BJ (cell line): ENCODE data around the gene CCDC167. TPM values are rescaled to one million over a fixed set of nuclear protein-coding genes. Genes with fewer than 3 reads are reported as not detected.
"Not testable (repeated sequence)": the region's sequence is repeated elsewhere in the genome, so short reads cannot be mapped to it uniquely, and the experiment has no call there.

ENCODE experiments used
- CTCF ChIA-PET: fragments of 350-600 bp; formaldehyde crosslinking; extraction: SDS; loops from one replicate; lab custom pipeline; 2021; ENCODE audit warnings: antibody characterized with exemption, inconsistent platforms; lab: Yijun Ruan, JAX
- POLR2A ChIA-PET: fragments of 300-600 bp; sonication (Branson Sonifier 250); formaldehyde crosslinking; extraction: SDS; loops from one replicate; lab custom pipeline; 2021; ENCODE audit warnings: antibody characterized with exemption; lab: Charles Lee
- DNase-seq: peaks from one replicate; pipeline ENCODE4 v3.0.0-alpha.2; 2011; ENCODE audit warnings: low read depth
- H3K27me3 ChIP-seq: 2 replicates; pipeline ENCODE4 v1.6.0; 2011; ENCODE audit warnings: low read length; ENCODE audit not compliant: control insufficient read depth, insufficient read depth
- H3K36me3 ChIP-seq: 2 replicates; pipeline ENCODE4 v1.5.1; 2011; ENCODE audit warnings: low read length; ENCODE audit not compliant: control insufficient read depth, insufficient read depth
- H3K4me3 ChIP-seq: 2 replicates; pipeline ENCODE4 v1.5.1; 2011; ENCODE audit warnings: low read depth, mild to moderate bottlenecking, control low read depth, low read length
- polyA plus RNA-seq: library from polyadenylated mRNA; depleted of rRNA; stranded (reverse); fragments of >200 nt; gene quantifications from 2 replicates; pipeline ENCODE4 v1.2.3, GENCODE V29; 2011
- TF ChIP-seq, protein P1 (sequence below): IDR thresholded peaks from 2 replicates; pipeline ENCODE4 v1.5.1; 2011; ENCODE audit warnings: low read depth, mild to moderate bottlenecking, control low read depth, inconsistent platforms, low read length, moderate library complexity; ENCODE audit not compliant: insufficient read depth

Gene CCDC167
- polyA plus RNA-seq, 1 experiment = 31.8 TPM

DNA sequence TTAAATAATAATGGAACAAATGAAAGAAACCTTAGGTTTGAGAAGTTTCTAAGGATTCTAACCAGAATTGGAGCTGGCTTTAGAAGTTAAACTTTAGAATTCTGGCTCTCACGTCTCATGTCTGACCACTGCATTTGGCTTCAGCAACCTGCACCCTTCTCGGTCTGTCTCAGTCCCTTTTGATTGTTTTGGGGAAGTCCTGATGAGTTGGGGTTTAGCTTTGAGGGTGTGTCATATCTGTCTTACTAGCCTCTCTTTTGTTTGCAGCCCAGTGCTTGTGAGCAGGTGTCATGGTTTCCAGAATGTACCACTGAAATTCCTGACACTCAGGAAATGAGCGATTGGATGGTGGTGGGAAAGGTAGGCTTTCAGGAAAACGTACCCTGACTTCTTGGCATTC lies 49.7 kb downstream of the CCDC167 start:
- Histone ChIP-seq H3K4me3 (no peak overlapping the region), H3K27me3 (no peaks in the 10 kb centered on the region), H3K36me3 (peaks cover 16% of the 10 kb centered on the region)
- ChIA-PET POLR2A (no interaction called here), CTCF (interaction anchor here (0.7 to 1.6 kb wide), 2 partner anchors 10 to 14 kb away, joined by 3 to 5 read pairs; no protein-coding TSS in a partner anchor)
- TF ChIP-seq, protein P1, sequence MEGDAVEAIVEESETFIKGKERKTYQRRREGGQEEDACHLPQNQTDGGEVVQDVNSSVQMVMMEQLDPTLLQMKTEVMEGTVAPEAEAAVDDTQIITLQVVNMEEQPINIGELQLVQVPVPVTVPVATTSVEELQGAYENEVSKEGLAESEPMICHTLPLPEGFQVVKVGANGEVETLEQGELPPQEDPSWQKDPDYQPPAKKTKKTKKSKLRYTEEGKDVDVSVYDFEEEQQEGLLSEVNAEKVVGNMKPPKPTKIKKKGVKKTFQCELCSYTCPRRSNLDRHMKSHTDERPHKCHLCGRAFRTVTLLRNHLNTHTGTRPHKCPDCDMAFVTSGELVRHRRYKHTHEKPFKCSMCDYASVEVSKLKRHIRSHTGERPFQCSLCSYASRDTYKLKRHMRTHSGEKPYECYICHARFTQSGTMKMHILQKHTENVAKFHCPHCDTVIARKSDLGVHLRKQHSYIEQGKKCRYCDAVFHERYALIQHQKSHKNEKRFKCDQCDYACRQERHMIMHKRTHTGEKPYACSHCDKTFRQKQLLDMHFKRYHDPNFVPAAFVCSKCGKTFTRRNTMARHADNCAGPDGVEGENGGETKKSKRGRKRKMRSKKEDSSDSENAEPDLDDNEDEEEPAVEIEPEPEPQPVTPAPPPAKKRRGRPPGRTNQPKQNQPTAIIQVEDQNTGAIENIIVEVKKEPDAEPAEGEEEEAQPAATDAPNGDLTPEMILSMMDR = no peak
- DNase-seq = no peak

GRCh38 chr6:37443216-37443542 lies 56.5 kb downstream of the CCDC167 start:
- not testable (repeated sequence) for H3K4me3 ChIP-seq

GRCh38 chr6:37442416-37443215 lies 57.1 kb downstream of the CCDC167 start:
- TF ChIP-seq, protein P1 = no peak
- H3K27me3 ChIP-seq = no peaks in the 10 kb centered on the region
- H3K36me3 ChIP-seq = peaks cover 10% of the 10 kb centered on the region
- POLR2A ChIA-PET = no interaction called here
- DNase-seq = no peak
- no peak overlapping the region for H3K4me3 ChIP-seq
- CTCF ChIA-PET = interaction anchor here (0.6 to 1.5 kb wide), 3 partner anchors 9 to 94 kb away, joined by 3 to 4 read pairs (median 3); partner anchors contain the start of gene CMTR1

More at GRCh38 chr6:37443216-37443542, 56.5 kb downstream of the CCDC167 start:
- DNase-seq, H3K36me3 ChIP-seq, POLR2A ChIA-PET, H3K27me3 ChIP-seq: not testable (repeated sequence)
- CTCF ChIA-PET = interaction anchor here (0.9 kb wide), 1 partner anchor 9 kb away, joined by 3 read pairs; no protein-coding TSS in a partner anchor

- ChIA-PET POLR2A (no interaction called here), CTCF (interaction anchor here (0.8 to 1.5 kb wide), 3 partner anchors 8 to 95 kb away, joined by 3 to 4 read pairs (median 3); partner anchors contain the start of gene CMTR1)
- TF ChIP-seq, protein P1 = no peak
- no peak overlapping the region for H3K4me3 ChIP-seq
- no peak for DNase-seq
- no peaks in the 10 kb centered on the region for H3K27me3 ChIP-seq
- peaks cover 7% of the 10 kb centered on the region for H3K36me3 ChIP-seq
Measured at GRCh38 chr6:37441651-37442050, 58.0 kb downstream of the CCDC167 start.

DNA sequence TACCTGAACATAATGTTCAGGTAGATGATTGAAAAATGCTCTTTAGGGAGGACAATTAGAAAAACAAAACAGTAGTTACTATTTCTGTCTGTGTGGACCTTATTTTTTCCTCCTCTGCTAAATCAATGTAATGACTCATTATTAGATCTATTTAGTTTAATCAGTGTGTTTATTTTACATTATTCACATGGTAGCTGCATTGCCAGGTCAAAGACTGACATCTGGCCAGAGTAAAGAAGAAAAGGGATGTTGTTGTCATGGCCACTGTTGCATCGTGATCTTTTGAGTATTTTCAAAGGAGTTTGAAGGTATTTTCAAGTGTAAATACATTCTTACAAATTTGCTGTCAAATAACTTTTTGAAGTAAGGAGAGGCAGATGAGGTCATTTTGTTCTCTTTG lies 60.8 kb downstream of the CCDC167 start:
- no peaks in the 10 kb centered on the region for H3K27me3 ChIP-seq
- H3K4me3 ChIP-seq = no peak overlapping the region
- ChIA-PET POLR2A (no interaction called here), CTCF (no interaction called here)
- TF ChIP-seq, protein P1 = no peak
- peaks cover 5% of the 10 kb centered on the region for H3K36me3 ChIP-seq
- no peak for DNase-seq
